Keratinocyte (primary cell): Measurements from ENCODE around the gene TNIP2. TPM values are rescaled to one million over a fixed set of nuclear protein-coding genes. Genes with fewer than 3 reads are reported as not detected.

Experiments
- DNase-seq: peaks from one replicate; pipeline ENCODE4 v3.0.0-alpha.2; 2011; ENCODE audit warnings: low read depth, missing footprints, low spot score
- FAIRE-seq: peaks from 2 replicates; lab custom pipeline; 2011; peaks lifted over from hg19 to GRCh38; lab: Jason Lieb, UNC
- H2AFZ ChIP-seq: 2 replicates; pipeline ENCODE4 v1.6.0; 2012; ENCODE audit warnings: low read length, control low read depth, inconsistent platforms; ENCODE audit not compliant: control insufficient read depth
- H3K27ac ChIP-seq: 2 replicates; pipeline ENCODE4 v1.5.1; 2011; ENCODE audit warnings: low read length; ENCODE audit not compliant: control insufficient read depth, insufficient read depth
- H3K27me3 ChIP-seq: 3 replicates; pipeline ENCODE4 v1.6.0; 2011; ENCODE audit warnings: low read length; ENCODE audit not compliant: control insufficient read depth, insufficient read depth; ENCODE audit errors: extremely low read depth
- H3K36me3 ChIP-seq, 2 experiments: 2 replicates in 1 of 2; 3 replicates in 1 of 2; pipeline ENCODE4 v1.5.1; 2011; ENCODE audit warnings: low read length in 2 of 2, mild to moderate bottlenecking in 1 of 2; ENCODE audit not compliant: control insufficient read depth in 2 of 2, insufficient read depth in 2 of 2; ENCODE audit errors: extremely low read depth in 1 of 2
- H3K4me1 ChIP-seq: 3 replicates; pipeline ENCODE4 v1.5.1; 2011; ENCODE audit warnings: low read length; ENCODE audit not compliant: control insufficient read depth, insufficient read depth; ENCODE audit errors: extremely low read depth
- H3K4me2 ChIP-seq: 3 replicates; pipeline ENCODE4 v1.6.0; 2011; ENCODE audit warnings: low read depth, low read length; ENCODE audit not compliant: control insufficient read depth, insufficient read depth; ENCODE audit errors: extremely low read depth
- H3K4me3 ChIP-seq, 3 experiments: fragments of 200-600 bp in 1 of 3; sonication (generic) in 1 of 3; 2 replicates in 2 of 3; 3 replicates in 1 of 3; pipeline ENCODE4 v1.5.1; 2011 to 2016; ENCODE audit warnings: low read length in 3 of 3, mild to moderate bottlenecking in 3 of 3, control low read depth in 2 of 3, inconsistent platforms in 1 of 3, low read depth in 1 of 3, mixed read lengths in 1 of 3, mixed run types in 1 of 3, moderate library complexity in 1 of 3; ENCODE audit not compliant: control insufficient read depth in 2 of 3, insufficient read depth in 2 of 3; ENCODE audit errors: extremely low read depth in 1 of 3
- H3K79me2 ChIP-seq: 2 replicates; pipeline ENCODE4 v1.6.0; 2012; ENCODE audit warnings: low read length; ENCODE audit not compliant: control insufficient read depth, insufficient read depth
- H3K9ac ChIP-seq: 3 replicates; pipeline ENCODE4 v1.6.0; 2011; ENCODE audit warnings: low read length; ENCODE audit not compliant: control insufficient read depth, insufficient read depth; ENCODE audit errors: extremely low read depth
- H3K9me1 ChIP-seq: 3 replicates; pipeline ENCODE4 v1.6.0; 2011; ENCODE audit warnings: low read length; ENCODE audit not compliant: control insufficient read depth, insufficient read depth; ENCODE audit errors: extremely low read depth
- H3K9me3 ChIP-seq: 2 replicates; pipeline ENCODE4 v1.5.1; 2012; ENCODE audit warnings: low read depth, low read length; ENCODE audit not compliant: control insufficient read depth
- H4K20me1 ChIP-seq: 3 replicates; pipeline ENCODE4 v1.6.0; 2011; ENCODE audit warnings: low read length; ENCODE audit not compliant: control insufficient read depth, insufficient read depth; ENCODE audit errors: extremely low read depth
- EZH2 ChIP-seq: IDR thresholded peaks from one replicate; pipeline ENCODE4 v1.6.1; 2012; ENCODE audit warnings: inconsistent platforms, mild to moderate bottlenecking, low read length, moderate library complexity
- dilution Hi-C: fragments of 300-500 bp; cut with MboI; formaldehyde crosslinking; loops from one replicate; pipeline ENCODE4 v1.7.0; 2020; ENCODE audit warnings: low sequenced_read_pairs; ENCODE audit not compliant: extremely low pct_ligation_motif_present
- polyA plus RNA-seq, 5 experiments: library from polyadenylated mRNA; depleted of rRNA in 3 of 5; stranded (reverse) in 3 of 5; stranded (forward) in 1 of 5; unstranded in 1 of 5; fragments of >200 nt; gene quantifications; 1 replicate in 1 of 5; 2 replicates in 3 of 5; 3 replicates in 1 of 5; pipeline versions ENCODE4 v1.2.1 to v1.2.3, GENCODE V29; 2011 to 2012; ENCODE audit warnings: missing spikeins in 2 of 5, low read depth in 1 of 5, low replicate concordance in 1 of 5
- TF ChIP-seq, protein P1 (sequence below), 3 experiments: IDR thresholded peaks in 1 of 3; conservative IDR thresholded peaks in 1 of 3; optimal IDR thresholded peaks in 1 of 3; 2 replicates in 2 of 3; 3 replicates in 1 of 3; pipeline versions ENCODE3 to v1.5.1; 2011; ENCODE audit warnings: low read length in 3 of 3, mild to moderate bottlenecking in 3 of 3, moderate library complexity in 2 of 3, control low read depth in 1 of 3, inconsistent platforms in 1 of 3; ENCODE audit not compliant: insufficient read depth in 2 of 3; ENCODE audit errors: extremely low read depth in 1 of 3

TNIP2 gene
- polyA plus RNA-seq, 1 donor (not counting 4 experiments of a cell fraction or from before 2014, with no cell fraction given), result 22.6 TPM

DNA sequence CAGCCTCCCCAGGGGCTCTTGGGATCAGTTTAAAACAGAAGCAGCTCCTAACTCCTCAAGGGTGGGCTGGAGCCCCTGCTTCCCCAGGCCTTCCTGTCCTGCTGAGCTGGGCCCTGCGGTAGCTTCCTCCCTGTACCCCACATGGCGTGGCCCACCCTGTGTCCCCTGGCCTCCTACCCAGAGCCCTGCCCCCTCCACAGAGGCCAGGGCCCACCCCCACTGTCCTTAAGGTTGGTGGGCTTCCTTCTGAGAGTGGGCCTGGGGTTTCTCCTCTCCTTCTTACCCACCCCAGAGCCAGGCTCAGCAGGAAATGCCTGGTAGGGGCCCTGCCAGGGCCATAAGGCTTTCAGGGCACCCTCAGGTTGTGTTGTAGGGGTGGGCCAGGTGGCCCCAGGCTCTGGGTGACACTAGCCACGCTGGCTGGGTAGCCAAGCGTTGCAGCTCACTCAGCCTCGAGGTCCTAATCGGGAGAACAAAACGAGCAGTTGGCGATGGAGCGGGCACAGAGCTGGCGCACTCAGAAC lies 48.4 kb upstream of the TNIP2 start:
- DNase-seq, result no peak
- H2AFZ ChIP-seq, result no peak overlapping the region
- no peaks in the 10 kb centered on the region for H4K20me1 ChIP-seq
- no peaks in the 10 kb centered on the region for H3K27me3 ChIP-seq
- H3K9me1 ChIP-seq, result no peaks in the 10 kb centered on the region
- no peak for FAIRE-seq
- no peaks in the 10 kb centered on the region for H3K79me2 ChIP-seq
- peaks cover 0 to 1% of the 10 kb centered on the region in 2 experiments for H3K36me3 ChIP-seq
- H3K9ac ChIP-seq, result no peak overlapping the region
- H3K27ac ChIP-seq, result no peak overlapping the region
- TF ChIP-seq, protein P1, sequence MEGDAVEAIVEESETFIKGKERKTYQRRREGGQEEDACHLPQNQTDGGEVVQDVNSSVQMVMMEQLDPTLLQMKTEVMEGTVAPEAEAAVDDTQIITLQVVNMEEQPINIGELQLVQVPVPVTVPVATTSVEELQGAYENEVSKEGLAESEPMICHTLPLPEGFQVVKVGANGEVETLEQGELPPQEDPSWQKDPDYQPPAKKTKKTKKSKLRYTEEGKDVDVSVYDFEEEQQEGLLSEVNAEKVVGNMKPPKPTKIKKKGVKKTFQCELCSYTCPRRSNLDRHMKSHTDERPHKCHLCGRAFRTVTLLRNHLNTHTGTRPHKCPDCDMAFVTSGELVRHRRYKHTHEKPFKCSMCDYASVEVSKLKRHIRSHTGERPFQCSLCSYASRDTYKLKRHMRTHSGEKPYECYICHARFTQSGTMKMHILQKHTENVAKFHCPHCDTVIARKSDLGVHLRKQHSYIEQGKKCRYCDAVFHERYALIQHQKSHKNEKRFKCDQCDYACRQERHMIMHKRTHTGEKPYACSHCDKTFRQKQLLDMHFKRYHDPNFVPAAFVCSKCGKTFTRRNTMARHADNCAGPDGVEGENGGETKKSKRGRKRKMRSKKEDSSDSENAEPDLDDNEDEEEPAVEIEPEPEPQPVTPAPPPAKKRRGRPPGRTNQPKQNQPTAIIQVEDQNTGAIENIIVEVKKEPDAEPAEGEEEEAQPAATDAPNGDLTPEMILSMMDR (optimal IDR thresholded peaks at IDR 0.05 in 1 of 3, IDR thresholded peaks at IDR 0.05 in 1 of 3, conservative IDR thresholded peaks at IDR 0.05 in 1 of 3; ENCODE audit: extremely low read depth in 1 of 3, insufficient read depth in 2 of 3, low read length in 3 of 3), result no peak
- no peak for TF ChIP-seq EZH2
- dilution Hi-C loops, result no loop called here
- H3K4me1 ChIP-seq, result peaks cover 32% of the 10 kb centered on the region
- no peaks in the 10 kb centered on the region for H3K9me3 ChIP-seq
- H3K4me2 ChIP-seq, result no peak overlapping the region
- H3K4me3 ChIP-seq, result no peak overlapping the region

- Histone ChIP-seq H3K4me2 (no peak overlapping the region), H4K20me1 (no peaks in the 10 kb centered on the region)
Observed at GRCh38 chr4:2803624-2804448, 47.7 kb upstream of the TNIP2 start.

More at GRCh38 chr4:2803624-2804448, 47.7 kb upstream of the TNIP2 start:
- Histone ChIP-seq H2AFZ (no peak overlapping the region), H3K9ac (no peak overlapping the region), H3K27me3 (no peaks in the 10 kb centered on the region), H3K36me3 (no peaks in the 10 kb centered on the region), H3K4me3 (no peak overlapping the region), H3K79me2 (no peaks in the 10 kb centered on the region), H3K9me3 (no peaks in the 10 kb centered on the region), H3K4me1 (peaks cover 39% of the 10 kb centered on the region), H3K27ac (no peak overlapping the region), H3K9me1 (no peaks in the 10 kb centered on the region)
- peak; percentile 50 for DNase-seq
- no peak for FAIRE-seq
- TF ChIP-seq, protein P1 (optimal IDR thresholded peaks at IDR 0.05 in 1 of 3, IDR thresholded peaks at IDR 0.05 in 1 of 3, conservative IDR thresholded peaks at IDR 0.05 in 1 of 3; ENCODE audit: extremely low read depth in 1 of 3, insufficient read depth in 2 of 3, low read length in 3 of 3), result no peak
- no peak for TF ChIP-seq EZH2
- dilution Hi-C loops, result no loop called here
